Hepatic stellate cell (primary cell): ENCODE results near the gene MAPK9.
"Not testable (repeated sequence)": the region's sequence is repeated elsewhere in the genome, so short reads cannot be mapped to it uniquely, and the experiment has no call there.

Source experiments
- DNase-seq: peaks from one replicate; pipeline ENCODE4 v3.0.0; 2011; ENCODE audit warnings: low spot score

Gene MAPK9

DNA sequence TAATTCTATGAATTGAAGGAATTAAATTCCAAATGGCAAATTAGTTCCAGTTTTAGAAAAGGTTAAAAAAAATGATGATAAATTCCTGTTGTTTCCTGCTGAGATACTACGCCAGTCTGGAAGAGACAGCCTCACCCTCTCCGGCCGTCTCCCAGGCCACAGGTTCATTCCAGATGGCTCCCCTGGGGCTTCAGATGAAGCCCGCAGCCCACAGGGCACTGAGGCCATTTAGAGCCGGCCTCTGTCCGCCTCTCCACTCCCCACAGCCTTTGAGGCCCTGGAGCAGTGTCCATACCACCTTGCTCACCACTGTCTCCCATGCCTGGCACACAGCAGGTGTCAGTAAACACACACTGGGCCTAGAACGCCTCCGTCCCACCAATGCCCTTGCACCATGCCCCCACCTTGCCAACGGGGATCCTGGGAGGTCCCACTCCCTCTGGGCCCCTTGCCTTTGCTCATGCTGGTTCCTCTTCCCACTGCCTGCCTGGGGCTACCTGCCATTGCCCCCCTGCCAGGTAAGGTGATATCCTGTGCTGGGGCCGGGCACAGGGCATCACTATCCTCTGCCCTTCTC is 35.2 kb upstream of the MAPK9 start:
- no peak for DNase-seq

DNA sequence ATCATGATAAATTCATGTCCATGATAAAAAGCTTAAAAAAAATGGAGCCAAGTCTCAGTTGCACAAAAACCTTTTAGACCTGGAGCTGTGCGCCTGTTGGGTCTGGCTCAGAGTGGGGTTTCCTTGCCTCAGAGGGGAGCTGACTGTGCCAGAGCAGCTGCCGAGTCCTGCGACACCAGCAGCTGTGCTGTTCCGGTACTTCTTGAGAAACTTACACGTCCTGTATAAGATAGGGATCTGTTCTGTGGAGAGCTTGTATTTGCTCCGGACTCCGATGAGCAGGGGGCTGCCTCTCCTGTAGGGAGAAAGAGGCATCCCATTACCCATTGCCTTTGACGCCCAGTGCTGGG is 32.7 kb upstream of the MAPK9 start:
- no peak for DNase-seq

DNA sequence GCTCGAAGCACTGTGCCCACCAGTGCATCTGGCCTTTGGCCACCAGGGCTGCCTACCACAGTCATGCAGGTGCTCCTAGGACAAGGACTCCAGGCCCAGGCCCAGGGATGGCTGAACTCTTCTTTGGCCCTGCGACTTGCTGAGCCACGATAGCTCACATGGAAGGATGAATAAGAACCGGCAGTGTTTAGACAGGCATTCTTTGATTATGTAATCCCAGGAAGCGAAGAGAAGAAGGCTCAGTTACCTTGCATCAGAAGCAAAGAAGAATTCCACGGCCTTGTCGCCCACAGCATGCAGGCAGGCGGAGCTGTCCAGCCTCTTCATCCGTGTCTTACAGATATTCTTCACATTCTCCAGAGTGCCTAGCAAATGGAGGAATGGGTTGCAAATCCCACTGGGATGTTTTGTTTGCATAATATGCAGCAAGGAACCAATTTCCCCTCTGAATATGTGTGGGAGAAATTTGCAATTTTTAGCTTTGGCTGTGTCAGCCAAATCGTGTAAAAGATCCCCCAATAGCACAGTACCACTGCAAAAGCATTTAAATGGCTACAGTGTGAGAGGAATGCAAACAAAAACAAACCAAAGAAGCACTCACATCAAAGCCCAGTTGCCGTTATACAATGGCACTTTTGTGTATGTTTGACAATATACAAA is 32.2 kb upstream of the MAPK9 start:
- DNase-seq, result no peak

DNA sequence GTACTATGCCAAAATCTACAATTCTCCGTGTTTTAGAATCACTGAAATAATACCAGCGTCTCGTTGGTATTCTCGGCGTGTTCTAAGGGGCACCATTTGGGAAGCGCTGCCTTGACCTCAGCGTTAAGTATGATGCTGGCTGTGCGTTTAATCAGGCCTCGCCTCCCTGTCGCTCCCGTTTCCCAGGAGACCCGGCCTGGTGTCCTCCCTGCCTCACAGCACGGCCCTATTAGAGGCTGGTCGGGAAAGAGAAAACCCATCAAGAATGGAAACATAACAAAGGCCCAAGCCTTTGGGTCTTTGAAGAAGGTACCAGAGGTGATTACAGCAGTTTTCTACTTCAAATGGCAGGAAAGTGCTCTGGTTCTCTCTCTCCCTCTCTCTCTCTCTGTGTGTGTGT is 31.3 kb upstream of the MAPK9 start:
- DNase-seq, result no peak

DNA sequence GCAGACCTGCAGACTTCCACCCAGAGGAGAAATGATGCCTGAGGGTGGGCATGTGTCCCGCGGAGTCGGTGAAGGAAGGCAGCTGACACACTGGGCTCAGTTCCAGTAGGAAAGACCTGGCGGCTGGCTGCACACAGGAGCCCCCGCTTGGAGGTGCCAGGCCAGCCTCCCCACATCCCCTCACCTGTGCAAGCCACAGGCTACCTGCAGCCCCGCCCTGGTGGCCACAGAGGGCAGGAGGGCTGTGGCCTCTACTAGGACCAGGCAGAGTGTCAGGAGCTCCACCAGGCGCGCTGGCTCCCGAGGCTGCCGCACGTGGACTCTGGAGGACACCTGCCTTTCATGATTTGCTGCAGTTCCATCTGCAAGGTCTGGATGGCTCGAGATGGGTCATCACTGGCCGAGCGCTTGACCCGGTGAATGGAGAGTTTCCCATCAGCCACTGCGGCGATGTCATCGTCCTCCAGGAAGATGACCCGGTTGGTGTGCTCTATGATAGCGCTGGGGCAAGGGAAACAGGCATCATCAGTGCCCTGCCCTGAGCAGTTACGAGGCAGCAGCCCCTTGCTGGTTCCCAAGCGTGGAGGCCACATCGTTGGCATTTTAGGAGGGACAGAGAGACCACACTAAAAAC is 26.7 kb upstream of the MAPK9 start:
- no peak for DNase-seq

DNA sequence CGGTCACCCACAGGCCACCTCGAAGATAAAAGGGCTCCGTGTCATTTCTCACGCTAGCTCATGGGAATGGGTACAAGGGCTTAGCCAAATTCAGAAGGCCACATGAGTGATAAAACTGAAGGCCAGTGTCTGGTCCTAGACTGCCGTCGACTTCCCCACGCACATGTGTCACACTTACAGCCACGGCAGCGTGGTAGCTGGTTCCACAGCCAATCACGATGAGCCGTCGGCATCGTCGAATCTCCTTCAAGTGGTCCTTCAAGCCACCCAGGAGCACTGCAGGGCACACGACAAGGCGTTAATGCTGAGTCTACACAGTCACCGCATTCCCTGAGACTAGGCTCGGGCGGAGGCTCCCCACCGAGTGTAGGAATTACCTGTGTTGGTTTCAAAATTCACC is 24.7 kb upstream of the MAPK9 start:
- DNase-seq, result no peak

DNA sequence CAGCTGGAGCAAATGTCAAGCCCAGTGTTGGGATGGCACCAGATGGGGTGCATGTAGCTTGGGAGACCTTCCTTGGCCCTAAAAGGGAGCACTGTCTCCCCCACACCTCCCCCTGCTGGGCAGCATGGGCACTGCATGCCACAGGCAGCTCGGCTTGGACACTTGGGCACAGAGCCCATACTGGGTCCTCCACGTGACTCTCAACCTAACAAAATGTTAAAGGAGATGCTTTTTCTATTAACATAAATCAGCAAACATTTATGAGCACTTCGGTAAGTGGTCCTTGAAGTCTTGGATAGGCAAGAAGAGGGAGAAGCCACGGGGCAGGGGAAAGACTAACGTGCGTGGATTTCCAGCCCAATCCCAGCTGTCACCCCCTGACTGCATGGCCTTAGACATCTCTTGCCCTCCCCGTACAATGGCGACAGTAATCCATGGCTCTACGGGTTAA is 23.9 kb upstream of the MAPK9 start:
- no peak for DNase-seq

DNA sequence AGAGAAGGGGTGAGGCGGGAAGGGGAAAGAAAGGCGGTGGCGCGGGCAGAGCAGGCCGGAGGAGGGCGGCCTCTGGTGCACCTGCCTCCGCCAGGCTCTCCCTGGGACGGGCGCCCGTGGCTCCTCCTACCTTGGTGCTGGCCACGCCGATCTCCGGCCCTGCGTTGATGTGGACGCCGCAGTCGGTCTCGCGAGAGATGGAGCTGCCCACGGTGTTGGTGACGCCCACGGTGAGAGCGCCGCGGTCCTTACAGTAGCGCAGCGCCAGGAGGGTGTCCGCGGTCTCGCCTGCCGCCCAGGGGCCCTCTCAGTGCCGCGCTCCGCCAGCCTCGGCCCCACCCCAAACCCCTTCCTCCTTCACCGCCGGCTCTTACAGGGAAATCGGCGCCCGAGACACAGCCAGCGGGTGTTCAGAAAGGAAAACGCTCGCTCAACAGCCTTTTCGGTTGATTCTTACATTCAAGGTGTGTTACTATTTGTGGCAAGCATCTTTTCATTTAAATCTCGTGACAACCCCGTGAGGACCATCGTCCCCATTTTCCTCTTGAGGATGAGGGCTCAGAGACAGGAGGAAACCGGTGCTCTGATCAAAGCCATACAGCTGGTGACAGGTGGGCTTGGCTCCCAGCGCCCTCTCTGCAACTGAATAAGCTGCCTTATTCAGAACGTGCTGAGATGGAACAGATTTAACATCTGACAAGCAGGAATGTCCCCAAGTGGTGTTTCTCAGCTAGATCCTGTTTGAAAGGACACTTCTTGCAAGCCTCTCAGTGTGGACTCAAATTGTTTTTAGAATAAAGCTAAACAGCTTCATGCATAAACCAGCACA is 22.0 kb upstream of the MAPK9 start:
- no peak for DNase-seq

DNA sequence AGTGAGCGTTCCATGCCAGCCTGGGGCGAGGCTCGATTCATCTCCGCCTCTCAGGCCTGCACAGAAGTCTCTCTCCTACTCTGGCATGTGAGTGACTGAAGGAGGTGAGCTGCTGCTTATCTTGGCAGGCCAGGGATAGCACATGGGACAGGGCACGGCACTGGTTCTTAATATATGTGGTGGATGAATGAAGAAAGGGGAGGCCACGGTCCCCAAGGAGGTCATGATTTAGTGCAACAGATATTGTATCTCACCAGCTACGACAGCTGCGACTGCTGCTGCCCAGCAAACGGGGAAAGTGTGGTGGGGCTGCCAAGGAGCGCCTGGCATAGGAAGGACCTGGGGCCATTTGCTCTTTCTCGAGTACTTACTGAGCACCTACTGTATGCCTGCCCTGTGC is 19.3 kb upstream of the MAPK9 start:
- DNase-seq, result no peak

DNA sequence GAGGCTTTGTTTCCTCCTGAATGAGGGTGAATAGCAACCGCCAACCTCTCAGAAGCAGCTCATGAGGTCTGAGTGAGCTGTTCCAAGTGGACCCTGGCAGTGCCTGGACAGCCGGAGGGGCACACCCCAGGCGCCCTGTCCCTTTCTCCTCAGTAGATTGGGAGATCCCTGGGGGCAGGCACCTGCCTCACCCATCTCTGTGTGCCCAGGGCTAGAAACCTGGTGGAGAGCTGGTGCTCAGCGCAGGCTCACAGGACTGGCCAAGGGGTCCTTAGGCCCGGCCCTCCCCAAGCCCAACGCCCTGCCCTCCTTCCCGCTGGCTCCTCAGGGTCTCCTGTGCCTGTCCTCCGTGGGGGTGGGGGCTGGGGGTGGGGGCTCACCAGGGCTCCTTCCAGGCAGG is 14.9 kb upstream of the MAPK9 start:
- no peak for DNase-seq

DNA sequence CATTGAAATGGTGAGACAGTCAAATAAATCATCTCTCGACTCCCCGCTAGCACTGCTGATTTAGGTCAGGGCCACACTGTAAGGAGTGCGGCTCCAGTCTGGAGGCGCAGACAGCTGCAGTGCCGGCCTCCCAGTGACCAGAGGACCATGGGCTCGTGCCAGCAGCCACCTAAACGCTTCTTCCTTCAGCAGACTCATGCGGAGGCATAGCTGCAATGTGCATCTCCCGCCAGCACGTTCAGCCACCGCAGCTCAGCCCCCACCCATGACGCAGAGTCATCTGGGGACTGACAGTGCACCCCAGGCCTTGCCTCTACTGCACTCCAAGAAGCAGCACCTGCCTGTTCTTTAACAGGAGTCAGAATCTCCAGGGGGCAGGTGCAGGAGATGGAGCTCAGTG is 13.6 kb upstream of the MAPK9 start:
- no peak for DNase-seq

DNA sequence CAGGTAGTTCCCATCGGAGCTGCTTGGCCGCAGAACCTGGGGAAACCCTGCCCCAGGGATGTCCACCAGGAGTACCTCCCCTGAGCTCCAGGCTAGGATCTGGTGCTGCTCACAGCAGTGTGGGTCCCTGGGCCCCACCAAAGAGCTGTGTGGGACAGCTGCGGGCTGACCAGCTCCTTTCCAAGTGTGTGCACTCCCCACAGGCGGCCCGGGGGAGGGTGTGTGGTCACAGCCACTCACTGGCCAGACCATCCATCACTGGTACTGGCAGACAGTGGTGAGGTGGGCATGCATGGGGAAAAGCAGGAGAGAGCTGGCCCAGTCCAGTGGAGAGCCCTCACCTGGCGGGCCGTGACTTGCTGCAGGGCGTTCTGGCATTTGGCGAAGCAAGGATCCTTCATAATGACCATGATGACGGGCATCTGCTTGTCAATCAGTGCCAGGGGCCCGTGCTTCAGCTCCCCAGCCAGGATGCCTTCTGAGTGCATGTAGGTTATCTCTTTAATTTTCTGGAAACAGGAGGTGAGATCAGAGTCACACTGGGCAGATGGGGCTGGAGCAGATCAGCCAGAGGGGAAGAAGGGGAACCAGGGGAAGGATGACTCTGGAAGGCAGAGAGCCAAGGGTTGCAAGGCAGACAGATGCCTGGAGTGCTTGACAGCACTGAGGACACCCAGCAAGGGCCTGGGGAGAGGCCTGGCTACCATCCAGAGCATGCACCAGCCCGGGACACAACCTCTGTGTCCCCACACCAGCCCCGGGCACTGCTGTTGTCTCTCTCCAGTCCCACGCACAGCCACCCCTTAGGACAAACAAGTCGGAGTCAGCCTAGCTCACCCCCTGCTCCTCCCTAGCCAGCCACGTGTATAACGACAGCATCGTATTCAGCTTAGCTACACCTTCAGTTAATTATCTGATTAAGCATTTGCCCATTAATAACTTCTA is 12.8 kb upstream of the MAPK9 start:
- no peak for DNase-seq

DNA sequence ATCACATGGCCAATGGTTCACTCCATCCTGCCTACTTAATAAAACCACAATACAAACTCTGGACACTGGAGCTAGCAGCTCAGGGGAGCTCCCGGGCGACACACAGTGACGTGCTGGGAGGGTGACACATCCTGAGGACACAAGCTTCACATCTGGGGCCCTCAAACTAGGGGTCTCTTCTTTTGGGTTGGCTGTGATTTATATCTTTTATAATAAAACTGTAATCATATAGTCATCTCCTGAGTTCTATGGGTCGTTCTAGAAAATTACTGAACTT is 12.1 kb upstream of the MAPK9 start:
- no peak for DNase-seq

DNA sequence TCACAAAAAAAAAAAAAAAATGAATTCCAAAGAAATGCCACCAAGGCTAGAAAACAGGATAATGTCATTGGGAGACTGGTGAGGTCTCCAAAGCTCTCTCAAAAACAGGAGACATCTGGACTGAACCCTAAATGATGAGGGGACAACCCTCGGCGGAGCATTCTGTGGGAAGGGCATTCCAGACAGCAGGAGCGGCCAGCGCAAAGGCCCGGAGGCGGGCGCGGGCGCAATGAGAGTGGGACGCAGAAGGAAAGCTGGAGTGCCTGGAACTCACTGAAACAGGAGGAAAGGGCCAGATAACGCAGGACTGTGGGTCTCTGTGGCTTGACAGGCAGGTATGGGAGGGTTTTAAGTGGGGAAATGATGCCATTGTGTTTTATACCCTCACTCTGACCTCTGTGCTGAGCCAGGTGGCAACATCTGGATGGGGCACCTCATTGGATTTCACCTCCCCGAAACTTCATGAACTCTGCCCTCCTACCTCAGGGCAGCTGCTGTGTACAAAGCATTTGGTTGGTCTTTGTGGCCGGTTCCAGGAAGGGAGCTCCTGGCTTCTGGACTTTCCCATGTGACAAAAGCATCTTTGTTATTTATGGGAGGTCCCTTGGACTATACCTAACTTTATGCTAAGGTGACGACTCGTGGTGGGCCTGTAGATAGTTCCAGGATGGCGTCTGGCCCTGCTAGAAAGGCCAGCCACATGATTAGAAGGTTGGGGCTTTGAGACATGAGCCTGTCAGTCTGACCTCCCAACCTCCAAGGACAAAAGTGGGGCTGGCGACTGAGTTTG is 11.5 kb upstream of the MAPK9 start:
- no peak for DNase-seq

DNA sequence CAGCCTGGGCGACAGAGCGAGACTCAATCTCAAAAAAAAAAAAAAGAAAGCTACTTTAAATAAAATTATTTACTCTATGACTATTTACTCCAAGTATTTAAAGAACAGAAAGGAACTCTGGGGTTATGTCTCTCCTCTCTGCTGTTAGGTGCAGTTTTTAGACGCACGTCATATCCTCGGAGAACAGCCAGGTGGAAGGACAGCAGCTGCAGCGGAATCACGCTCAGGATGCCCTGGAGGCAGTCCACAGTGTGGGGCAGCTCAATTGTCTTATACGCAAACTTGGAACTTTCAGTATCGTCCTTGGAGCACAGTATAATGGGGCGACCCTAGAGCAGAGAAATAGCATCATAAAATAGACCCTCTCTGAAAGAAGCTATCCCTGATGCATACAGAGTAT is 10.4 kb upstream of the MAPK9 start:
- DNase-seq, result no peak

DNA sequence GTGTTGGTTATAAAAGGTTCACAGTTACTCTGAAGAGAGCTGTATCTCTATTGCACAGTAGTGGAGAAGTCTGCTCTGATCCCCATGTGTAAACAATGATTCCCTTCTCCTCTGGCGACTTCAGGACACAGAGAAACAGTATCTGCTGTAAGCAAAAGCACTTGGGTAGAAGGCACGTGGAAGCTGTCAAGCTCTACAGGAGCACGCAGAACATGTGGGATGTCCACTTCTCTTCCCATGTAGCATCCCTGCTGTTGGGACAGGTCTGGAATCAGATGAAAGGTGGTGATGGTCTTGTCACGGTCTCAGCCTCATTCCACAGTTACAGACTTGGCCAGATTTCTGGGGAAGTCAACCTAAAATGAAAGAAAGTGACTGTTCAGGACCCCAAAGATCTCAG is 9.4 kb upstream of the MAPK9 start:
- no peak for DNase-seq

DNA sequence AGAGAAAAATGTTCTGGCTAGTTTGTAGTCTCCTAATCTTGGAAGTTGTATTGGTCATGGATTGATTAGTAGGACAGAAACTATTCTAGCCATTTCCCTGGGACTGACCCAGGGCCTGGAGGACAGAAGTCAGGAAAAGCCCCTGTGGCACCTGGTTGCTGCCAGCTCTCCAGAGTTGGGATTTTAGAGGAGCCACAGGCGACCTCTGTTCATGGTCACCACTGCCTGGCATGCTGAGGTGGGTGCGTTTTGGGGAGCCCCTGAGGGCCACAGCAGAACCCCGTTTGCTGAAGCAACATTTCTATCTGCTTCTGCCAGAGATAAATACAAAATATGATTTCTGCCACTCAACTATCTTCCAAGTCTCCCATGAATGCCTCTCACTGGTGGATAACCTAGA is 7.6 kb upstream of the MAPK9 start:
- DNase-seq, result no peak

DNA sequence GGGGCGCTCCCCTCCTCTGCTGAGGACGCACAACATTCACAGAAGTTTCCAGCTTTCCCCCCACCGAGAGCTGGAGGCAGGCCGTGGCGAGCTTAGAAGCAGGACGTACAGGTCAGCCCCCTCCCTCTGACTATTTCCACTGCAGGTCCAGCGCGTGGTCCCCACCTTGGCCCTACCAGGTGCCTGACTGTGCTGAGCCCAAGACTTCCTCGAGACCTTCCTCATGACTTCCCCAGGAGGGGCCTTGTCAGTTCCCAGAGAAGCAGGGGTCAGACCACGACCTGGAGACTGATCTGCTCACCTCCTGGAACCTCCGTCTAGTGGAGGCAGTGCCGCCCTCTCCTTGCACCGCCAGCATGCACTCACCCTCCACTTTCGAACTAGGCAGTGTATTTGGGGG is 7.1 kb upstream of the MAPK9 start:
- DNase-seq, result not testable (repeated sequence)

DNA sequence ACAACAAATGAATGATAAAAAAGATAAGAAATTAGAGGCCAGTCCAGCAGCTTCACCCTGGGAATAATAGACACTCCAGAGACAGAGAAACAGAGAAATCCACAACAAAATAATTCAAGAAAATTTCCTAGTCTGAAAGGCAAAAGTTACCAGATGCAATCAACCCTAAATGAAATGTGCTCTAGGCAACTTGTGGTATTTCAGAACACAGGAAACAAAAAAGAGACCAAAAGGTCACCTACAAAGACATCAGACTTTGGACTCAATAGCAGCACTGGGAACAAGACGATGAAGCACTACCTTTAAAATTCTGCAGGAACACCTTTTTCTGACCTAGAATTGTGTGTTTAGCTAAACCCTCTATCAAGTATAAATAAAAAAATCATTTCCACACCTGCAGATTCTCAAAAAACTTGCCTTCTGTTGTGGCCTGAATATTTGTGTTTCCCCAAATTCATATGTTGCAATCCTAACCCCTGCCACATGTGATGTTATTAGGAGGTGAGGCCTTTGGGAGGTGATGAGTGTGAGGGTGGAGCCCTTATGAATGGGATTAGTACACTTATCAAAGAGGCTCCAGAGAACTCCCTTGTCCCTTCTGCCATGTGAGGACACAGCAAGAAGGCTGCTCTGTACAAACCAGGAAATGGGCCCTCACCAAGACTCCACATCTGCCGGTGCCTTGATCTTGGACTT is 5.9 kb upstream of the MAPK9 start:
- DNase-seq, result no peak

DNA sequence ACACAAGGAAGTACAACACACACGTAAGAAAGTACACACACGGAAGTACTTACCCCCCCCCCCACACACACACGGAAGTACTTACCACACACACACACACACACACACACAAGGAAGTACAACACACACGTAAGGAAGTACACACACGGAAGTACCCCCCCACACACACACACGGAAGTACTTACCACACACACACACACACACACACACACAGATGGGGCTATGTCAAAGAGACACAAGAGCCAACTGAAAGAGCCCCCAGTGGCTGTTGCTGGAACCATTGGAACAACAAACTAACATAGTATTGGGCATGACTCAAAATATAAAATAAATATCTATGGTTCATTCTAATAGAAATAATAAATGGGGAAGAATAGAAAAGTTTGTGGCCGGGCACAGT is 4.9 kb upstream of the MAPK9 start:
- no peak for DNase-seq
